CD14-positive monocyte (primary cell): ENCODE measurements around the gene MYO1D. TPM values are rescaled to one million over a fixed set of nuclear protein-coding genes. Genes with fewer than 3 reads are reported as not detected.

Experiments used
- DNase-seq, 3 donors: peaks; one replicate each; pipeline ENCODE4 v3.0.0-alpha.2; 2011 to 2022
- H2AFZ ChIP-seq: 2 replicates; pipeline ENCODE4 v1.6.0; 2012; ENCODE audit warnings: mild to moderate bottlenecking, low read depth, low read length, inconsistent platforms; ENCODE audit not compliant: insufficient read depth, poor library complexity, severe bottlenecking
- H3K27ac ChIP-seq, 2 donors: 1 replicate in 1 of 2; 2 replicates in 1 of 2; pipeline ENCODE4 v1.5.1; 2012 to 2013; ENCODE audit warnings: low read length in 2 of 2, control low read depth in 1 of 2, inconsistent platforms in 1 of 2, low read depth in 1 of 2, mild to moderate bottlenecking in 1 of 2
- H3K27me3 ChIP-seq, 2 donors: one replicate each; pipeline versions ENCODE4 v1.6.0 to v1.6.1; 2011 to 2013; ENCODE audit warnings: low read length in 2 of 2; ENCODE audit not compliant: control insufficient read depth in 2 of 2, insufficient read depth in 2 of 2
- H3K36me3 ChIP-seq, 2 donors: replicated peaks in 1 of 2; 1 replicate in 1 of 2; 2 replicates in 1 of 2; pipeline versions ENCODE4 v1.5.1 to v1.6.1; 2012 to 2013; ENCODE audit warnings: low read length in 2 of 2, control low read depth in 1 of 2, inconsistent platforms in 1 of 2, mild to moderate bottlenecking in 1 of 2; ENCODE audit not compliant: insufficient read depth in 2 of 2, control insufficient read depth in 1 of 2
- H3K4me1 ChIP-seq, 2 donors: 1 replicate in 1 of 2; 2 replicates in 1 of 2; pipeline versions ENCODE4 v1.5.1 to v1.6.1; 2012 to 2013; ENCODE audit warnings: low read length in 2 of 2, control low read depth in 1 of 2, inconsistent platforms in 1 of 2, mild to moderate bottlenecking in 1 of 2, moderate library complexity in 1 of 2; ENCODE audit not compliant: insufficient read depth in 2 of 2, control insufficient read depth in 1 of 2
- H3K4me2 ChIP-seq: replicated peaks from 2 replicates; pipeline ENCODE3; 2012; ENCODE audit warnings: low read length, moderate library complexity, mild to moderate bottlenecking; ENCODE audit not compliant: poor library complexity, severe bottlenecking; ENCODE audit errors: extremely low read depth
- H3K4me3 ChIP-seq, 3 experiments: fragments of 200-600 bp in 1 of 3; sonication (generic) in 1 of 3; replicated peaks in 1 of 3; 1 replicate in 2 of 3; 2 replicates in 1 of 3; pipeline ENCODE4 v1.5.1; 2011 to 2013; ENCODE audit warnings: low read length in 3 of 3, mild to moderate bottlenecking in 3 of 3, control low read depth in 2 of 3, low read depth in 2 of 3, inconsistent platforms in 1 of 3, moderate library complexity in 1 of 3
- H3K79me2 ChIP-seq: 2 replicates; pipeline ENCODE4 v1.6.0; 2012; ENCODE audit warnings: mild to moderate bottlenecking, control low read depth, inconsistent platforms, low read length, moderate library complexity; ENCODE audit not compliant: insufficient read depth
- H3K9ac ChIP-seq: 2 replicates; pipeline ENCODE4 v1.6.0; 2017; ENCODE audit warnings: low read length, mild to moderate bottlenecking; ENCODE audit not compliant: insufficient read depth, poor library complexity, severe bottlenecking
- H3K9me3 ChIP-seq, 2 donors: replicated peaks in 1 of 2; 1 replicate in 1 of 2; 2 replicates in 1 of 2; pipeline versions ENCODE4 v1.5.1 to v1.6.1; 2012 to 2013; ENCODE audit warnings: low read length in 2 of 2, control low read depth in 1 of 2; ENCODE audit not compliant: control insufficient read depth in 1 of 2, insufficient read depth in 1 of 2
- H4K20me1 ChIP-seq: 2 replicates; pipeline ENCODE4 v1.6.0; 2012; ENCODE audit warnings: mild to moderate bottlenecking, low read length, control low read depth, moderate library complexity; ENCODE audit not compliant: insufficient read depth
- H3K27ac Mint-ChIP-seq, 7 donors: one replicate each; pipeline ENCODE4 v1.8.0; 2020; ENCODE audit warnings: mild to moderate bottlenecking in 7 of 7, mixed read lengths in 7 of 7, moderate library complexity in 6 of 7, inconsistent platforms in 2 of 7
- H3K27me3 Mint-ChIP-seq, 3 donors: one replicate each; pipeline ENCODE4 v1.8.0; 2021 to 2022; ENCODE audit warnings: low read depth in 3 of 3, mild to moderate bottlenecking in 3 of 3, mixed read lengths in 3 of 3, moderate library complexity in 3 of 3, inconsistent platforms in 1 of 3
- H3K36me3 Mint-ChIP-seq, 2 donors: one replicate each; pipeline ENCODE4 v1.8.0; 2020; ENCODE audit warnings: mixed read lengths in 2 of 2, inconsistent platforms in 1 of 2, mild to moderate bottlenecking in 1 of 2
- H3K4me1 Mint-ChIP-seq: one replicate; pipeline ENCODE4 v1.8.0; 2020; ENCODE audit warnings: mild to moderate bottlenecking, mixed read lengths
- H3K4me3 Mint-ChIP-seq, 2 donors: one replicate each; pipeline ENCODE4 v1.8.0; 2020; ENCODE audit warnings: mild to moderate bottlenecking in 2 of 2, mixed read lengths in 2 of 2, moderate library complexity in 1 of 2
- H3K9me3 Mint-ChIP-seq, 7 donors: one replicate each; pipeline ENCODE4 v1.8.0; 2020 to 2022; ENCODE audit warnings: mixed read lengths in 7 of 7, mild to moderate bottlenecking in 6 of 7, moderate library complexity in 6 of 7, inconsistent platforms in 2 of 7
- WGBS: methylation state at CpG from one replicate; pipeline ENCODE4 v1.1.5; 2013; ENCODE audit warnings: missing lambda C conversion rate; ENCODE audit not compliant: insufficient coverage; 5-methylcytosine and 5-hydroxymethylcytosine counted together
- intact Hi-C, 2 donors: fragments of 100-400 bp; cut with micrococcal nuclease; formaldehyde crosslinking; loops; one replicate each; pipeline versions ENCODE4 v1.15.0 to v1.15.1; 2023
- polyA plus RNA-seq, 3 donors: library from polyadenylated mRNA; depleted of rRNA in 1 of 3; unstranded in 2 of 3; stranded (reverse) in 1 of 3; fragments of 300-500 nt in 2 of 3; fragments of >200 nt in 1 of 3; fragmentation: Illumina TruSeq in 2 of 3; gene quantifications; 1 replicate in 2 of 3; 2 replicates in 1 of 3; pipeline ENCODE4 v1.2.3, GENCODE V29; 2012 to 2021
- TF ChIP-seq, protein P1 (sequence below): fragments of 200-600 bp; IDR thresholded peaks from one replicate; pipeline ENCODE4 v1.8.0; 2022; ENCODE audit warnings: antibody characterized with exemption, mild to moderate bottlenecking

MYO1D gene
- polyA plus RNA-seq, 3 donors = 0.22 to 0.39 (median 0.26) TPM

DNA sequence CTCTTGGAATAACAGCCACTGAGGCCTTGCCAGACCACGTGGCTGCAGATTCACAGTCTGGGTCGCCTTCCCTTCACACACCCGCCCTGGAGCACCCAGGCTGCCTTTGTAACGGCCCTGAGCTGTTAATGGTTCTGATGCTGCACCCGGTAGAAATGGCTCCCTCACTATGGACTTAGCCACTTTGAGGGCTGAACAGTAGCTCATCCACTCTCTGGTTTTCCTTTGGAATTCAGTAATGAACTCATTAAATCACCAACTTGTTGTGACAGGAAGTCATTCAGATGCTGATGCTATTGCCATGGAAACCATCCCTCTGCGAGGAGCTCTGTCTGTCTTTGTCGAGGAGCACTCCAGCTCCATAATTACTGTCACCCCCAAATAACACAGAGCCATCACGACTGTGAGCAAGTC lies 330.9 kb downstream of the MYO1D start:
- Histone ChIP-seq H3K9me3 (no peaks in the 10 kb centered on the region), H3K4me2 (no peak overlapping the region), H3K36me3 (no peaks in the 10 kb centered on the region), H3K9ac (no peak overlapping the region), H4K20me1 (no peaks in the 10 kb centered on the region), H3K79me2 (no peaks in the 10 kb centered on the region), H3K4me3 (no peak overlapping the region), H3K4me1 (peaks cover 2 to 3% of the 10 kb centered on the region in 2 donors), H2AFZ (no peak overlapping the region), H3K27ac (no peak overlapping the region), H3K27me3 (no peaks in the 10 kb centered on the region)
- H3K27me3 Mint-ChIP-seq = peaks cover 0 to 2% (median 2%) of the 10 kb centered on the region in 3 donors
- WGBS = 73% methylated on average over 4 of the region's 8 CpGs
- TF ChIP-seq, protein P1, sequence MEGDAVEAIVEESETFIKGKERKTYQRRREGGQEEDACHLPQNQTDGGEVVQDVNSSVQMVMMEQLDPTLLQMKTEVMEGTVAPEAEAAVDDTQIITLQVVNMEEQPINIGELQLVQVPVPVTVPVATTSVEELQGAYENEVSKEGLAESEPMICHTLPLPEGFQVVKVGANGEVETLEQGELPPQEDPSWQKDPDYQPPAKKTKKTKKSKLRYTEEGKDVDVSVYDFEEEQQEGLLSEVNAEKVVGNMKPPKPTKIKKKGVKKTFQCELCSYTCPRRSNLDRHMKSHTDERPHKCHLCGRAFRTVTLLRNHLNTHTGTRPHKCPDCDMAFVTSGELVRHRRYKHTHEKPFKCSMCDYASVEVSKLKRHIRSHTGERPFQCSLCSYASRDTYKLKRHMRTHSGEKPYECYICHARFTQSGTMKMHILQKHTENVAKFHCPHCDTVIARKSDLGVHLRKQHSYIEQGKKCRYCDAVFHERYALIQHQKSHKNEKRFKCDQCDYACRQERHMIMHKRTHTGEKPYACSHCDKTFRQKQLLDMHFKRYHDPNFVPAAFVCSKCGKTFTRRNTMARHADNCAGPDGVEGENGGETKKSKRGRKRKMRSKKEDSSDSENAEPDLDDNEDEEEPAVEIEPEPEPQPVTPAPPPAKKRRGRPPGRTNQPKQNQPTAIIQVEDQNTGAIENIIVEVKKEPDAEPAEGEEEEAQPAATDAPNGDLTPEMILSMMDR = no peak
- no peaks in the 10 kb centered on the region for H3K36me3 Mint-ChIP-seq
- H3K4me1 Mint-ChIP-seq = peaks cover 5% of the 10 kb centered on the region
- no peak overlapping the region for H3K27ac Mint-ChIP-seq
- intact Hi-C loops = no loop called here
- peaks cover 0 to 3% (median 0%) of the 10 kb centered on the region in 7 donors for H3K9me3 Mint-ChIP-seq
- no peak for DNase-seq
- peak overlapping the region in 1 of 2 donors; percentile 40 for H3K4me3 Mint-ChIP-seq

DNA sequence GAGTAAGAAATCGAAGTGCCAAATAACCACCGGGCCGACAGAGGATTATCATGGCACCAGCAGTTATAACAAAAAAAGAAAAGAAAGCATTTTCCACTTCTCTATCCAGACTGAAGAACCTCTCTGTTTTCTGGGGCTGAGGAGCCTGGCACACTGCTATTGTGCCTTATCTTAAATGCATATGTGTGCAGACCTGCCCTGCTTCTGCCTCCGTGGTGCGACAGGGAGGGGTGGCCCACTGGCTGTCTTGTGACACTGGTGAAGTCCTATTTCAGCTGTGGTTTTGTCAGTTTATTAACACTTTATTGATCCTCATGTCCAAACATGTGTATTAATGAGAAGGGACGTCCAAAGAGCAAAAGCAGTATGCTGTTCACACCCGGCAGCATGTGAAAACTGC lies 334.7 kb downstream of the MYO1D start:
- Histone ChIP-seq H3K4me1 (no peaks in the 10 kb centered on the region), H2AFZ (no peak overlapping the region), H4K20me1 (no peaks in the 10 kb centered on the region), H3K36me3 (no peaks in the 10 kb centered on the region), H3K79me2 (no peaks in the 10 kb centered on the region), H3K9me3 (no peaks in the 10 kb centered on the region), H3K4me2 (no peak overlapping the region), H3K27me3 (no peaks in the 10 kb centered on the region), H3K27ac (no peak overlapping the region), H3K4me3 (no peak overlapping the region), H3K9ac (no peak overlapping the region)
- Mint-ChIP-seq H3K27me3 (peaks cover 1 to 3% (median 2%) of the 10 kb centered on the region in 3 donors), H3K4me3 (no peak overlapping the region), H3K4me1 (no peaks in the 10 kb centered on the region), H3K36me3 (no peaks in the 10 kb centered on the region), H3K27ac (no peak overlapping the region), H3K9me3 (peaks cover 0 to 2% (median 0%) of the 10 kb centered on the region in 7 donors)
- no peak for DNase-seq
- intact Hi-C loops = no loop called here
- TF ChIP-seq, protein P1 = no peak
- 100% methylated on average over 2 of the region's 7 CpGs for WGBS
